ENCODE results near the gene MNT.

The MNT gene

GRCh38 chr17:2392252-2393173 lies 8.3 kb downstream of the MNT start:
- TF ChIP-seq SIN3A (IDR thresholded peaks at IDR 0.05; ENCODE audit: borderline replicate concordance, insufficient read depth, low read length) (peak; percentile 43; the same call in 1 of the 2 replicates), REST (IDR thresholded peaks at IDR 0.05; ENCODE audit: insufficient read depth in 1 of 2, low read depth in 2 of 2, low read length in 2 of 2) (no peak), TAF1 (IDR thresholded peaks at IDR 0.05; ENCODE audit: borderline replicate concordance, insufficient read depth, low read length) (peak; percentile 76; the same call in 1 of the 2 replicates), POLR2AphosphoS5 (IDR thresholded peaks at IDR 0.05; ENCODE audit: low read depth, low read length) (peak; percentile 59), FOXP2 (optimal IDR thresholded peaks at IDR 0.05; ENCODE audit: borderline replicate concordance, extremely low read depth, extremely low read length, insufficient read depth) (no peak)

DNA sequence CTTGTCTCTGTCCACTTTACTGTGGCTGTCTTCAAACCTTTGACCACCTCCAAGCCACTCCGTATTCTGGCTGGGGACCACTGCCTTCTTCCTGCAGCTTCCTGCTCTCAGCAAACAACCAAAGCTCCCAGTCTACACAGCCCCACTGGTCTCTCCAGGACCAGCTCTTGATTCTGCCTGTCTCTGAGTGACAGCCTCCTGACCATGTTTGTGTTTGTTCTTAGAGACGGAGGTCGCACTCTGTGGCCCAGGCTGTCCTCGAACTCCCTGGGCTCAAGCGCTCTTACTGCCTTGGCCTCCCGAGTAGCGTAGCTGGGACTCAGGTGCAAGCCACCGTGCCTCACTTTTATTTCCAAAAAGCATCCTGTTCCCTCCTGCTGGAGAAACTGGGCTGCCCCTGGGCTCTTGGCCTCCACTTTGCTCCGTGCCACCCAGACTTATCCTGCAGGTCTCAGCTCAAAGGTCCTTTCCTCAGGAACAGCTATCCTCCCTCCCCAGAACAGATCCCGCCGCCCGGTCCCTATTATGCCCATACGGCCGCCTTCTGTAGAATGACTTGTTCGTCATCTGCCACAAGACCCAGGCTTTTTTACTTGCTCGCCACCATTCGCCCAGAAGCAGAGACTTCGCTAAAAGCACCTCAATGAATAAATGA lies 9.1 kb downstream of the MNT start:
- TF ChIP-seq REST (IDR thresholded peaks at IDR 0.05; ENCODE audit: insufficient read depth in 1 of 2, low read depth in 2 of 2, low read length in 2 of 2), result no peak
- no peak for TF ChIP-seq FOXP2 (optimal IDR thresholded peaks at IDR 0.05; ENCODE audit: borderline replicate concordance, extremely low read depth, extremely low read length, insufficient read depth)
- no peak for TF ChIP-seq TAF1 (IDR thresholded peaks at IDR 0.05; ENCODE audit: borderline replicate concordance, insufficient read depth, low read length)
- no peak for TF ChIP-seq POLR2AphosphoS5 (IDR thresholded peaks at IDR 0.05; ENCODE audit: low read depth, low read length)
- TF ChIP-seq SIN3A (IDR thresholded peaks at IDR 0.05; ENCODE audit: borderline replicate concordance, insufficient read depth, low read length), result no peak

DNA sequence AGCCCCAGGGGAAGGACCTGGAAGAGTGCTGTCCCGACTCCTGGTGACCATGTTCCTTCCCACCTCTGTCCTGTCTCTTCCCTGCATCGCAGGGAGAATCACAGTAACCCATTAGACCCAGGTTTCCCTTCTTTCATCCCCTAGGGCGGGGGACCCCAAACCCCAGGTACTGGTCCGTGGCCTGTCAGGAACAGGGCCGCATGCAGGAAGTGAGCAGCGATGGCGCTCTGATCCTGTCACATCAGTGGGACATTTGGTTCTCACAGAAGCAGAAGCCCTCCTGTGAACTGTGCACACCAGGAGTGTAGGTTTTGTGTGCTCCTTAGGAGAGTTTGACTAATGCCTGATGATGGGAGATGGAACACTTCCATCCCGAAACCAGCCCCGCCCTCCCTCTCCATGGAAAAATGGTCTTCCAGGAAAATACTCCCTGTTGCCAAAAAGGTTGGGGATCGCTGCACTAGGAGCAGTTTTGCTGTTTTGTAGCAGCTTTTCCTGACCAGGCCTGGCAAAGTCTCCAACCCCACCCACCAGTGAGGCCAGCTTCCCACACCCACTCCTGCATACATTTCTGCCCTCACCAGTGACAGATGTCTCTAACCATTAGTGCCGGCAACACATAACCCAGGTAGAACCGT lies 10.5 kb downstream of the MNT start:
- TF ChIP-seq FOXP2 (optimal IDR thresholded peaks at IDR 0.05; ENCODE audit: borderline replicate concordance, extremely low read depth, extremely low read length, insufficient read depth) (no peak), POLR2AphosphoS5 (IDR thresholded peaks at IDR 0.05; ENCODE audit: low read depth, low read length) (no peak), REST (IDR thresholded peaks at IDR 0.05; ENCODE audit: insufficient read depth in 1 of 2, low read depth in 2 of 2, low read length in 2 of 2) (no peak), TAF1 (IDR thresholded peaks at IDR 0.05; ENCODE audit: borderline replicate concordance, insufficient read depth, low read length) (no peak), SIN3A (IDR thresholded peaks at IDR 0.05; ENCODE audit: borderline replicate concordance, insufficient read depth, low read length) (no peak)

DNA sequence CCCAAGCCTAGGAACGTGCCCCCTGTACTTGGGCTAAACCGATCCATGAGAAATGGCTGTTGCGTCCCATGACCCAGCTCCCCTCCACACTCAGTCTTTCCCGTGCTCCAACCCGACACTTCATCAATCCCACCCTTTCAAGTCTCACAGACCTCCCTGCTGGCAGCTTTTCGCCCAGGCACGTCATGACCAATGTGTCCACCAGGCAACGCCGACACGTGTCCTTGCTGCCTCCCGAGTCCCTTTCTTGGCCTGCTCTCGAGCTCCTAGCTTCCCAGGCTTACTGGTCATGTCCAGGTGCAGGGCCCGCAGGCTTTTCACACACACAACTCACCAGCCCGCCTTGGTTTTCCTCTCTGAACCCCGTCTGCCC lies 12.2 kb downstream of the MNT start:
- TF ChIP-seq TAF1 (IDR thresholded peaks at IDR 0.05; ENCODE audit: borderline replicate concordance, insufficient read depth, low read length), result no peak
- no peak for TF ChIP-seq FOXP2 (optimal IDR thresholded peaks at IDR 0.05; ENCODE audit: borderline replicate concordance, extremely low read depth, extremely low read length, insufficient read depth)
- TF ChIP-seq POLR2AphosphoS5 (IDR thresholded peaks at IDR 0.05; ENCODE audit: low read depth, low read length), result no peak
- TF ChIP-seq REST (IDR thresholded peaks at IDR 0.05; ENCODE audit: insufficient read depth in 1 of 2, low read depth in 2 of 2, low read length in 2 of 2), result no peak
- TF ChIP-seq SIN3A (IDR thresholded peaks at IDR 0.05; ENCODE audit: borderline replicate concordance, insufficient read depth, low read length), result no peak

Measured in PFSK-1 (cell line).